ENCODE results near the gene BGN.

DNA sequence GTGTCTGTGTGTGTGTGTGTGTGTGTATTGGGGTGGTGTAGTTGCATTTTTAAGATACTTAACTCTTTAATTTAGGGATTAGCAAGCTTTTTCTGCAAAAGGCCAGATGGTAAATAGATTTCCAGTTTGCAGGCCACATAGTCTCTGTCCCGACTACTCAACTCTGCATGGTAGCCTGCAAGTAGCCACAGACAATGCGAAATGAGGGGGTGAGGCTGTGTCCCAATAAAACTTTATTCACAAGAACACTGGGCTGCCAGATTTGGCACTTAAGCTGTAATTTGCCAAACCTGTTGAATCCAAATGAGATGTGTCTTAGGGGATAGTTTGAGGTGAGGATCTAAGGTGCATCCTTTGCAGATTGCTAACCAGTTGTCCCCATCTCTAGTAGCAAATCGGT, 29.5 kb downstream of the BGN start:
- TF ChIP-seq, protein P1, sequence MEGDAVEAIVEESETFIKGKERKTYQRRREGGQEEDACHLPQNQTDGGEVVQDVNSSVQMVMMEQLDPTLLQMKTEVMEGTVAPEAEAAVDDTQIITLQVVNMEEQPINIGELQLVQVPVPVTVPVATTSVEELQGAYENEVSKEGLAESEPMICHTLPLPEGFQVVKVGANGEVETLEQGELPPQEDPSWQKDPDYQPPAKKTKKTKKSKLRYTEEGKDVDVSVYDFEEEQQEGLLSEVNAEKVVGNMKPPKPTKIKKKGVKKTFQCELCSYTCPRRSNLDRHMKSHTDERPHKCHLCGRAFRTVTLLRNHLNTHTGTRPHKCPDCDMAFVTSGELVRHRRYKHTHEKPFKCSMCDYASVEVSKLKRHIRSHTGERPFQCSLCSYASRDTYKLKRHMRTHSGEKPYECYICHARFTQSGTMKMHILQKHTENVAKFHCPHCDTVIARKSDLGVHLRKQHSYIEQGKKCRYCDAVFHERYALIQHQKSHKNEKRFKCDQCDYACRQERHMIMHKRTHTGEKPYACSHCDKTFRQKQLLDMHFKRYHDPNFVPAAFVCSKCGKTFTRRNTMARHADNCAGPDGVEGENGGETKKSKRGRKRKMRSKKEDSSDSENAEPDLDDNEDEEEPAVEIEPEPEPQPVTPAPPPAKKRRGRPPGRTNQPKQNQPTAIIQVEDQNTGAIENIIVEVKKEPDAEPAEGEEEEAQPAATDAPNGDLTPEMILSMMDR (IDR thresholded peaks at IDR 0.05) = no peak
- TF ChIP-seq POLR2A (IDR thresholded peaks at IDR 0.05) = no peak

Measured in stomach (tissue), 4 donors.